Fibroblast of lung (primary cell): ENCODE results near the gene STARD3.

ENCODE experiments used
- CTCF ChIP-seq, 2 donors: IDR thresholded peaks in 1 of 2; conservative IDR thresholded peaks in 1 of 2; 1 replicate in 1 of 2; 2 replicates in 1 of 2; pipeline ENCODE4 v1.5.1; 2011 to 2012; ENCODE audit warnings: low read length in 2 of 2, control low read depth in 1 of 2, inconsistent platforms in 1 of 2, low read depth in 1 of 2, mild to moderate bottlenecking in 1 of 2
- EZH2 ChIP-seq: IDR thresholded peaks from 2 replicates; pipeline ENCODE4 v1.5.1; 2012; ENCODE audit warnings: low read length, control low read depth, mild to moderate bottlenecking; ENCODE audit errors: missing control alignments

- TF ChIP-seq CTCF (conservative IDR thresholded peaks at IDR 0.05 in 1 of 2, IDR thresholded peaks at IDR 0.05 in 1 of 2; ENCODE audit: low read depth in 1 of 2, low read length in 2 of 2), result no peak
- TF ChIP-seq EZH2, result no peak
Measured at GRCh38 chr17:39688945-39689344, 52.0 kb downstream of the STARD3 start.
